Measurements from ENCODE around the gene SSBP2. TPM values are rescaled to one million over a fixed set of nuclear protein-coding genes. Genes with fewer than 3 reads are reported as not detected.

SSBP2 gene
- total RNA-seq, 1 donor from 2014 or later: 47.9 TPM

DNA sequence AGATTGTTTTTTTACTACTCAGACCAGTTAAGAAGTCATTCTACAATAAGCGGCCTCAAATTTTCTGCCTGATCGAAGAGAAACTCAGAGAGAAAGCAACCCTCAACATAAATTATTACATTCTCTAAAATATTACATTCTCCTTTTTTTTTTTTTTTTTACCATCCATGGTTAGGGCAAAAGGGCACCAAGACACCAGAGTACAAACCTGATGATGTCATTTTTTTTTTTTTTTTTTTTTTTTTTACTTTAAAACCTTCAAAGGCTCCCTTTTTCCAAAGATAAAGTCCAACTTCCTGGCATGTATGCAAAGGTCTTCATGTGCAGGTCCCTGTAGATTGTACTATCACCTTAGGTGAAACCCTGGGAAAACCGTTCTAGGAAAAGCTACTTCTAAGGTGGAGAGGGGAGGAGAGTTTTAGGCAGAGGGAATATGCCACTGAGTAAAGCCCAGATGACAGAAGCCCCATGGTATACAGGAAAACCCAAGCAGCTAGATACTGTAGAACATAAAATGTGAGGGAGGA, 104.4 kb downstream of the SSBP2 start:
- Mint-ChIP-seq H3K36me3 (ENCODE audit: low read depth) (peaks cover 4% of the 10 kb centered on the region), H3K27ac (ENCODE audit: unreplicated experiment) (no peak overlapping the region), H3K27me3 (ENCODE audit: low read depth) (no peaks in the 10 kb centered on the region), H3K4me1 (ENCODE audit: low read depth) (peaks cover under 1% of the 10 kb centered on the region), H3K4me3 (ENCODE audit: unreplicated experiment) (no peak overlapping the region), H3K9me3 (ENCODE audit: low read depth) (no peaks in the 10 kb centered on the region)
- TF ChIP-seq, protein P1, sequence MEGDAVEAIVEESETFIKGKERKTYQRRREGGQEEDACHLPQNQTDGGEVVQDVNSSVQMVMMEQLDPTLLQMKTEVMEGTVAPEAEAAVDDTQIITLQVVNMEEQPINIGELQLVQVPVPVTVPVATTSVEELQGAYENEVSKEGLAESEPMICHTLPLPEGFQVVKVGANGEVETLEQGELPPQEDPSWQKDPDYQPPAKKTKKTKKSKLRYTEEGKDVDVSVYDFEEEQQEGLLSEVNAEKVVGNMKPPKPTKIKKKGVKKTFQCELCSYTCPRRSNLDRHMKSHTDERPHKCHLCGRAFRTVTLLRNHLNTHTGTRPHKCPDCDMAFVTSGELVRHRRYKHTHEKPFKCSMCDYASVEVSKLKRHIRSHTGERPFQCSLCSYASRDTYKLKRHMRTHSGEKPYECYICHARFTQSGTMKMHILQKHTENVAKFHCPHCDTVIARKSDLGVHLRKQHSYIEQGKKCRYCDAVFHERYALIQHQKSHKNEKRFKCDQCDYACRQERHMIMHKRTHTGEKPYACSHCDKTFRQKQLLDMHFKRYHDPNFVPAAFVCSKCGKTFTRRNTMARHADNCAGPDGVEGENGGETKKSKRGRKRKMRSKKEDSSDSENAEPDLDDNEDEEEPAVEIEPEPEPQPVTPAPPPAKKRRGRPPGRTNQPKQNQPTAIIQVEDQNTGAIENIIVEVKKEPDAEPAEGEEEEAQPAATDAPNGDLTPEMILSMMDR (IDR thresholded peaks at IDR 0.05): no peak
- DNase-seq (ENCODE audit: low spot score): no peak

DNA sequence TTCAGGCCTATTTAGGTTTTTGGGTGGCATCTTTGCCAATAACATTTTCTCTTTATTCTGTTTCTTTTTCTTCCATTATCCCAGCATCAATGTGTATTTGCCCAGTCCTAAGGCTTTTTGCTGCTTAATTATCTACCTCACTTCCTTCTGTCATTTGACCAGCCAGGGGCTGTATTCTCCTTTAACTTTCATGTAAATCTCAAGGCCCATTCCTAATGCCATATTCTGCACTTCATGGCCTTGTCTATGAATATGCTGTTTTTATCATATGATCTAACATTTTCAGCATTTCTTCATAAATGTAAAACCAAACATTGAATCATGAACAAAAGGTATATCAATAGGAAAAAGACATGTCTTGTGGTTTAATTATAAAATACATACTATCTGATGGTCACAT, 108.7 kb downstream of the SSBP2 start:
- TF ChIP-seq, protein P1 (IDR thresholded peaks at IDR 0.05): no peak
- Mint-ChIP-seq H3K27ac (ENCODE audit: unreplicated experiment) (no peak overlapping the region), H3K4me3 (ENCODE audit: unreplicated experiment) (no peak overlapping the region), H3K9me3 (ENCODE audit: low read depth) (no peaks in the 10 kb centered on the region), H3K27me3 (ENCODE audit: low read depth) (no peaks in the 10 kb centered on the region), H3K4me1 (ENCODE audit: low read depth) (peaks cover 26% of the 10 kb centered on the region), H3K36me3 (ENCODE audit: low read depth) (no peaks in the 10 kb centered on the region)
- no peak for DNase-seq (ENCODE audit: low spot score)

DNA sequence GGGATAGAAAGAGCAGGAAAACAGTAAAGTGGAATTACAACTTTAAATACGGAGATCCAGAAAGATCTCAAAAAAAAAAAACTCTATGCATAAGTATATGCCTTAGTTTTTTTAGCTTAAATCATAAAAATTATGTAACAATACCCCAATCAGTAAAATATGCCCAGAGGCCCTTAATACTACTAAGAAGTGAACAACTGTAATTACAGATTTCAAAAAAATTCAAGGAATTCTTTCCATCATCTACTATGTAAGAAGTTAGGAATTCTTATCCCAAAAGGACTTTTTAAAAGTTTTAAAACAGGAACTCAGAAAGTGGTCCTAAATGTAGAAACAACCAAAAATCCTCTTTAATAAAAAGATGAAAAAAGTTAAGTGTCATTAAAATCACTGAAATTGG, 111.3 kb downstream of the SSBP2 start:
- H3K27me3 Mint-ChIP-seq (ENCODE audit: low read depth): no peaks in the 10 kb centered on the region
- H3K9me3 Mint-ChIP-seq (ENCODE audit: low read depth): no peaks in the 10 kb centered on the region
- no peak overlapping the region for H3K4me3 Mint-ChIP-seq (ENCODE audit: unreplicated experiment)
- peaks cover 26% of the 10 kb centered on the region for H3K4me1 Mint-ChIP-seq (ENCODE audit: low read depth)
- TF ChIP-seq, protein P1 (IDR thresholded peaks at IDR 0.05): no peak
- no peaks in the 10 kb centered on the region for H3K36me3 Mint-ChIP-seq (ENCODE audit: low read depth)
- H3K27ac Mint-ChIP-seq (ENCODE audit: unreplicated experiment): peak overlapping the region; percentile 67
- no peak for DNase-seq (ENCODE audit: low spot score)

DNA sequence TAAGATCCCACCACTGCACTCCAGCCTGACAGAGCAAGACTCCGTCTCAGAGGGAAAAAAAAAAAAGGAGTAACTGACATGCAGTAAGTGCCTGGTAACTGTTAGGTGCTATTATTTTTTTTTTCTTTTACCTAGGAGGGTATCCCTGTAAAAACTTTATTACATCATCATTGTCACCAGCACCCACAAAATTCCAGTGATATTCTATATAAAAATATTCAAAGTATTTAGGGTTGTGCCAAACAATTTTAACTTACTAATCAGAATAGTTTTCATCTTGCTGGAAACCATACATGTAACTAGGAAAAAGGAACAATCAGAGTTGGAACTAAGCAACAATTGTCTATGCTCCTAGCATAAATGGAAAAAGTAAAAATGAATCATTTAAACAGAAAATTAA, 112.4 kb downstream of the SSBP2 start:
- DNase-seq (ENCODE audit: low spot score): no peak
- Mint-ChIP-seq H3K4me1 (ENCODE audit: low read depth) (peaks cover 26% of the 10 kb centered on the region), H3K36me3 (ENCODE audit: low read depth) (no peaks in the 10 kb centered on the region), H3K9me3 (ENCODE audit: low read depth) (no peaks in the 10 kb centered on the region), H3K4me3 (ENCODE audit: unreplicated experiment) (no peak overlapping the region), H3K27me3 (ENCODE audit: low read depth) (no peaks in the 10 kb centered on the region), H3K27ac (ENCODE audit: unreplicated experiment) (peak overlapping the region; percentile 67)
- TF ChIP-seq, protein P1 (IDR thresholded peaks at IDR 0.05): no peak

DNA sequence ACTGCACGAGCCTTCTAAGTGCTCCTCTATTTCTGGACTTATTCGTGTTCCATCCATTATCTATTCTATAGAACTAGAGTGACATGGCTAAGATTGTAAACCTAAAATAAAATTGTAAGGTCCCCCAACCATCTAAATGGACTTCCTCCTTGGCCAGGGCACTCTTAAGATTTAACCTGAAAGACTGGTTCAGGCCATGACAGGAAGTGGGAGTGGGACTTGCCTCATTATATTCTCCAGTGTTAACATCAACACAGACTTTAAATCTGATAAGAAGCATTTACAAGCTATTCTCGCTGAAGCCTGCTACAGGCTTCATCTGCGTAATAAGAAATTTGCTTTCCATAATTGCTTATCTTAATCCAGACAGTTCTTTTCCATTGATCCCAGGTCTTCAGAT, 117.0 kb downstream of the SSBP2 start:
- H3K4me3 Mint-ChIP-seq (ENCODE audit: unreplicated experiment): no peak overlapping the region
- no peak for DNase-seq (ENCODE audit: low spot score)
- no peaks in the 10 kb centered on the region for H3K36me3 Mint-ChIP-seq (ENCODE audit: low read depth)
- H3K9me3 Mint-ChIP-seq (ENCODE audit: low read depth): no peaks in the 10 kb centered on the region
- H3K27me3 Mint-ChIP-seq (ENCODE audit: low read depth): no peaks in the 10 kb centered on the region
- H3K27ac Mint-ChIP-seq (ENCODE audit: unreplicated experiment): no peak overlapping the region
- peaks cover 6% of the 10 kb centered on the region for H3K4me1 Mint-ChIP-seq (ENCODE audit: low read depth)
- TF ChIP-seq, protein P1 (IDR thresholded peaks at IDR 0.05): no peak

Measured in chondrocyte (in vitro differentiated cells).